HEK293T (cell line): ENCODE data around the gene EPHX1.

Experiments
- BHLHE40 ChIP-seq: fragments of 450-650 bp; IDR thresholded peaks from 2 replicates; pipeline ENCODE4 v1.6.1; 2016; ENCODE audit warnings: mild to moderate bottlenecking, moderate library complexity, borderline replicate concordance
- SP1 ChIP-seq: fragments of 450-650 bp; IDR thresholded peaks from 2 replicates; pipeline ENCODE4 v1.6.1; 2017

GRCh38 chr1:225842074-225842473 lies 32.1 kb downstream of the EPHX1 start:
- no peak for TF ChIP-seq BHLHE40
- TF ChIP-seq SP1: no peak
